Activated CD8-positive, alpha-beta memory T cell treated with anti-CD3 and anti-CD28 coated beads, Interleukin-2, amount 50 U/mL, for 24 hours (primary cell): ENCODE results near the gene TRH.

Source experiments
- DNase-seq: peaks from one replicate; pipeline ENCODE4 v3.0.0-alpha.2; 2020; ENCODE audit errors: extremely low read depth

TRH gene, protein sequence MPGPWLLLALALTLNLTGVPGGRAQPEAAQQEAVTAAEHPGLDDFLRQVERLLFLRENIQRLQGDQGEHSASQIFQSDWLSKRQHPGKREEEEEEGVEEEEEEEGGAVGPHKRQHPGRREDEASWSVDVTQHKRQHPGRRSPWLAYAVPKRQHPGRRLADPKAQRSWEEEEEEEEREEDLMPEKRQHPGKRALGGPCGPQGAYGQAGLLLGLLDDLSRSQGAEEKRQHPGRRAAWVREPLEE

DNA sequence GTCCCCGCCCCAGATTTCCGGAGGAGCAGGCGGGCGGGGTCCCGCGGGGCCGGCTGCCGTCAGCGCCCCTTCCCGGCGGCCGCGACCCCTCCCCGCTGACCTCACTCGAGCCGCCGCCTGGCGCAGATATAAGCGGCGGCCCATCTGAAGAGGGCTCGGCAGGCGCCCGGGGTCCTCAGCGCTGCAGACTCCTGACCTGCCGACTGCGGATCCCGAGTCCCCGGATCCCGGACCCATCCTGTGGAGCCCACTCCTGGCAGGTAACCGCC lies at the start of gene TRH:
TRH (plus strand) TSS at position 157 of the 269 bp plus-strand sequence. CDS start 1,097 bp downstream, outside the sequence.
- no peak for DNase-seq

DNA sequence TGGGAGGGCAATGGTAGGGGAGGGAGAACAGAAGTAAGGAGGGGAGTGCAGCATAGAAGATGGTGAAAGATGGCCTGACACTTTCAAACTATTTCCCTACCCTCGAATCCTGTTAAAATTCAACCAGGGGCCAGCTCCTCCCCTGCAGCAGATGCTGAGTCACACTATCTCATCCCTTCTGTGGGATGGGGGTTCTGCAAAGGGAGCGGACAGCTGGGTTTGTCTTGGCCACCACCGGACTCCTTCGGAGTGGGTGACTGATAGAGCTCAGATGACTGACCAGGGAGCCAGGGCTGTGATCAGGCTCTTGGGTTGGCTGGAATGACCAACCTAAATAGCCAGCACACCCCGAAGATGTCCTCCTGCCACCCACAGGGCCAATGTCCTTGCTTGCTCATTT lies 47.4 kb upstream of the TRH start:
- no peak for DNase-seq

DNA sequence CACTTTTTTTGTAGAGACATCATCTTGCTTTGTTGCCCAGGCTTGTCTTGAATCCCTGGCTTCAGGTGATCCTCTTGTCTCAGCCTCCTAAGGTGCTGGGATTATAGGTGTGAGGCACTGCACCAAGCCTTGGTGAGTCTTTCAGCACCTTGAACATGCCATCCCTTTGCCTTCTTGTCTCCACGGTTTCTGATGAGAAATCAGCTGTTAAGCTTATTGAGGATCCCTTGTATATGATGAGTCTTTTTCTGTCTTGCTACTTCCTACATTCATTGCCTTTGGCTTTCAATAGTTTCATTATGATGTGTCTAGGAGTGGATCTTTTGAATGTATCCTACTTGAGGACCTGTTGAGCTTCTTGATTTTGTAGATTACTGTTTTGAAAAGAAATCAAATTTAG lies 45.1 kb upstream of the TRH start:
- no peak for DNase-seq

DNA sequence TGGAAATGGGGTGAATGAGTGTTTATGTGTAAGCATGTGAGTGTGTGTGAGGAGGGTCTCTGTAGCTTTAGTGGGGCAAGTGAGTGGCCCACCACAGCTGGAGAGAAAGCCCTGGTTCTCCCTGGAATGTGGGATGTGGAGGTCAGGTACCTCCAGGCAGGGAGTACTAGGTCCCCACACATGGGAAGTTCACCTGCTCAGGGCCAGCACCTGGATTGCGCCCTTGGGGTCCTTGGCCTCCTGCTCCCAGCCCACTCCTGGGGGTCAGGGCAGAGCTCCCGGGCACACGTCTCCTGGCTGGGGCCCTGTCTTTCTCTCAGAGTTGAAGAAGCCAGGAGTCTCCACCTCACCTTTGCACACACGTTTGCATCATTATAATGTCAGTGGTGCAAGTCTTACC lies 41.0 kb upstream of the TRH start:
- DNase-seq, result no peak

DNA sequence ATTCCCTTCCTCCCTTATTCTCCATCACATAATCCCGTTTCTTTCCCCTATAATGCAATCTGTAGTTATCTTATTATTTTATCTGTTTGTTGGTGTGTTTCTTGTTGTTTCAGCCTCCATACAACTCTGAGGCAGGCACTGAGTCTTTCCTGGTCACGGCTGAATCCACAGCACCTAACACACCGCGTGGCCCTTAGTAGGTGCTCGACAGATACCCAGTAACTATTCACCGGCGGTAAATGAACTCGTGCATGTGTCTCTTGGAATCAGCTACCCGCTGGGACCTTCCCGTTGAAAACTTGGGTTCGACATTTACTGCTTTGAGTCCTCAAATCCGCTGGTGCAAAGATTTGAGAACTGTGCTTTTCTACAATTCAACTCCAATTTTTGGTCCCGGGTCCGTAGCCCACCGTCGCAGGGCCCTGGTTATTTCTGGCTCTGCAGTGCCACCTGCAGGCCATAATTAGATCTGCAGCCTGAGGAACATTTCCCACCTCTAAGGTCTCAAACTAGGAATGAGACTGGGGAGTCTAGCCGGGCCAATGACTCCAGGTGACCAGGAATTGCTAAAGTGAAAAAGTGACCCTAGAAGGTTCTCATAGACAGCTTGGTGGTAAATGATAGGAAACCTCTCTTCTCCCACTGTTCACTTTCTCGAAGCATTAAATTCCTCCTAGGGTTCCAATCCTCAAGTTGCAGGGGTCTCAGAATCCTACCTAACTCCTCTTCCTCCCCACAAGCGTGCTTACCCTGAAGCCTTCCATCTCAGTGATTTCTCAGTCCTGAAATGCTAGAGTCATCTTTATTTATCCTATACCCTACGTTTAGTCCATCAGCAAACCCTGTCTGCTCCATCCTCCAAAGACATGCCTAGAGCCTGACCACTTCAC lies 40.0 kb upstream of the TRH start:
- no peak for DNase-seq

DNA sequence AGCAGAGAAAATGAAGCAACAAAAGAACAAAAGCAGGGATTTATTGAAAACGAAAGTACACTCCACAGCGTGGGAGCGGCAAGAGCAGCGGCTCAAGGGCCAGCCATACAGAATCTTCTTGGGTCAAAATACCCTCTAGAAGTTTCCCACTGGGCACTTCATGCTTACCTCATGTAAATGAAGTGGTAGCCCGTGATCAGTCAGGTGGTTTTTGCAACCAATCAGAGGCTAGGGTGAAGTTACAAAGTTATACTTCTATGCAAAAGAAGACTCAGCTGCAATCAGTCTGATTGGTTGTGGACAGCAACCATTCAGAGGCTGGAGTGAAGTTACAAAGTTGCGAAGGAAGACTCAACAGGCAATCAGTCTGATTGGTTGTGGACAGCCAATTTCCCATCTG lies 37.8 kb upstream of the TRH start:
- DNase-seq, result no peak

DNA sequence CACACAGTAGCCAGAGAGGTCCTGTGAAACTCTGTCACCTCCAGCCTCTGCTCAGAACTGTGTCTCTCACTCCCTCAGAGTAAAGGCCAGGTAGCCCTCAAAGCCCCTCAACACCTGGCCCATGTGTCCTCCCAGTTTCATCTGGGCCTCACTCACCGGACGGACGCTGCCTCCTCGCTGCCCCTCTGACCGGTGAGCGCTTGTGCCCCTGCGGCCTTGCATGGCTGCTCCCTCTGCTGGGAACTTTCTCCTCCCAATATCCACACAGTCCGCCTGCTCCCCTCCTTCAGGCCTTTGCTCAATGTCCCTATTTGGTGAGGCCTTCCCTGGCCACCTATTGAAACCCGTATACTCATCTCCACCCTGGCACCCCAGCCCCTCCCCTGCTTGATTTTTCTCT lies 36.8 kb upstream of the TRH start:
- DNase-seq, result no peak

DNA sequence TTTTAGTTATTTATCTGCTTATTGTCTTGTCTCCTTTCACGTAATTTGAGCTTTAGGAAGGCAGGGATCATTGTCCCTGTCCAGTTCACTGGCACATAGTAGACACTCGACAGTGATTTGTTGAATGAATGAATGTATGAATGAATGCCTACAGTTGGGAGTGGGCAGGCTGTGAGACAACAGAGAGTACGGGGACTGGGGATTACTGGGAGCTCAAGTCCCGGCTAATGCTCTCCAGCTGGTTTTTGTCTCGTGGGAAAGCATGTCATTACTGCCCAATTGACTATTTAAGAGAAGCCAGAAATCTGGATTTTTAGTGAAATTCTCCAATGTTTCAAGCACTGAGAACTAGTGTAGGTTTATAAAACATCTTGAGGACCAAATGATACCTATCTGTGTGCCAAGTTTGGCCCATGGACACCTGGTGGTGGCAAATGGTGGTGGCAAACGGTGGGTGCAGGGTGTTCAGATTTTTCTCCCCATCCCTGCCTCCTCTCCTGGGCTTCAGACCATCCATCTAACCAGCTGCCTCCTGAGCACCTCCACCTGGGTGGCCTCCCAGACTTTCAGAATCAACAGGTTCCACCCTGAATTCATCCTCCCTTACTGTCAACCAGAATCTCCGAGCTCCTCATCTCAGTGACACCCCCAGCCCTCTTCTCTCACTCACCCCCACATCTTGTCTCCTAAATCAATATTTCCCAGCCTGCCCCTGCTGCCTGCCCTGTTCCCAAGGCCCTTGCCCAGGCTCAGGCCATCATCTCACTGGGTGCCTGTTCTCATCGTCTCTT lies 36.2 kb upstream of the TRH start:
- DNase-seq, result no peak

DNA sequence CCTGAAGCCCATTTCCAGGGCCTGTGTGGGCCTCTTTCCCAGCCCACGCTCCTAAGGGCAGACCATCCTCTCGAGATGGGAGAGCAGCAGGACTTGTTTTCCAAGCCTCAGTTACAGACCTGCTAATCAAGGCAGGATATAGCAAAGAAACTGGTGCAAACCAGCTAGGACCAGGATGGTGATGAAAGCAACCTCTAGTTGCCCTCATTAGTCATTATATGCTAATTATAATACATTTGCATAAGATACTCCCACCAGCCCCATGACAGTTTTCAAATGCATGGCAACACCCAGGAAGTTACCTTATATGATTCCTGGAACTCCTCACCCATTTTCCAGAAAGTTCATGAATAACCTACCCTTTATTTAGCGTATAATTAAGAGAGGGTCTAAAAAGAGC lies 34.4 kb upstream of the TRH start:
- DNase-seq, result no peak

DNA sequence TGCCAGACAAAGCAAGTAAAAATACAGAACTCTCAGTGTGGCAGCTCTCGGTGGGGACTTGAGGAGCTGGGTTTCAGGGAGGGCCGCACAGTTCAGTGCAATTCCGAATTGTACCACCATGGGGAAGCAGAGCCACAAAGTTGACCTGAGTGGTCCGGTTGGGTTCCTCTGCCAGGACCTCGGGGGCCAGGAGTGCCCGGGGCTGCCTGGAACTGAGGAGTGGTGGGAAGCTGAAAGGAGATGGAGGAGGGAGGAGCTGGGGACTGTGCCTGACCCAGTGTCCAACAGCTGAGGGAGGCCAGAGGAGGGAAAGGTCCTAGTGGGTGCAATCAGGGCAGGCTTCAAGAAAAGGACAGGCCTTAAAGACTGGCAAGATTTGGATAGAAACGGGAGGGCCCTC lies 32.2 kb upstream of the TRH start:
- no peak for DNase-seq

DNA sequence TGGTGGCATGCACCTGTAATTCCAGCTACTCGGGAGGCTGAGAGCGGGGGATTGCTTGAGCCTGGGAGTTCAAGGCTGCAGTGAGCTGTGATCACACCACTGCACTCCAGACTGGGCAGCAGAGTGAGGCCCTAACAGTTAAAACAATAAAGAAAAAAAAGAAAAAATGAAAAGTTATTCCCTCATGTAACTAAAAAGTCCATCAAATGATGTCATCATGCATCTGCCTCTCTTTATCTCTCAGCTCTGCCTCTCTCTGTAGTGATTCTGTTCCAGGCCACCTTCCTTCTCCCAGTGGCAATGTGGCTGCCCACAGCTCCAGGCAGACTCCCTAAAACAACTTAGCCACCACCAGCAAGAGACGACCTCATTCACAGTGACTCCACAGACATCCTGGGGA lies 31.5 kb upstream of the TRH start:
- DNase-seq, result no peak

DNA sequence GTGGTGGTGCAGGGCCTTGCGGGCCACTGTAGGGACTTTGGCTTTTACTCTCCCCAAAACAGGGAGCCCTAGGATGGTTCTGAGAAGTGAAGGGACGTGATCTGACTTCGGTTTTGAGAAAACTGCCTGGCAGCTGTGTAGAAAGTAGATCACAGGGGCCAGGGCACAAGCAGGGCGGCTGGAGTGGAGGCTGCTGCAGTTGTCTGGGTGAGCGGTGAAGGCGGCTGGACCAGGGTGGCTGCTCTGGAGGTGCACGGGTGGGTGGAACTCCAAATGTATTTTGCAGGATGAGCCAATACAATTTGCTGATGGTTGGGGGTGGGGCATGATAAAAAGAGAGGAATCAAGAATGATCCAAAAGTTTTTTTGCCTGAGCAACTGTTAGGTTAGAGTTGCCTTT lies 29.8 kb upstream of the TRH start:
- no peak for DNase-seq

DNA sequence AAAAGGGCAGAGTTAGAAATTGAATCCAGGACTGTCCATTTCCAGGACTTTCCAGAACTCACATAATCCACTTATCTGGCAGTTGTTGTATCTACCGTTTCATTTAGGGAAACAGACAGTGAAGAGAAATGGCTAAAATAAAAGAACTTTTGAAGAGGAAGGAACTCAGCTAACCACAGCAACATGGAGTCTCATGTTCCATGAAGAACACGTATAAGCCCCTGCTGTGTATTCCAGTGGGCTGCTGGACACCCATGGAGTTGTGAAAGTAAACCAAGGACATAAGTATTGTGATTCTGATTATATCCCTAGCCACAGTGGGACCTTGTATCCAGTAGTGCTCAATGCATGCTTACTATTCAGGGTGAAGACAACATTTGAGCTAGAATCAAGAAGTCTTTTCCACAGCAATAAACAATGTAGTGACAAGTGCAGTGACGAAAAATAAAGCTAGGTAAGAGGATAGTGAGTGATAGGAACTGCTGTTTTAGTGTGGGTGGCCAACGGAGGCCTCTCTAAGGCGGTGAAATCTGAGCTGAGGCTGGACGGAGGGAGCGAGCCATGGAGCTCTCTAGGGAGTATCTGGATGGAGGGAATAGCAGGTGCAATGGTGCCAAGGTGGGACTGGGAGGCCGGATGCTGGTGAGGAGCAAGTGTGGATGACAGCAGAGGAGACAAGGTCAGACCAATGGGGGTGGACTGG lies 26.8 kb upstream of the TRH start:
- DNase-seq, result no peak

DNA sequence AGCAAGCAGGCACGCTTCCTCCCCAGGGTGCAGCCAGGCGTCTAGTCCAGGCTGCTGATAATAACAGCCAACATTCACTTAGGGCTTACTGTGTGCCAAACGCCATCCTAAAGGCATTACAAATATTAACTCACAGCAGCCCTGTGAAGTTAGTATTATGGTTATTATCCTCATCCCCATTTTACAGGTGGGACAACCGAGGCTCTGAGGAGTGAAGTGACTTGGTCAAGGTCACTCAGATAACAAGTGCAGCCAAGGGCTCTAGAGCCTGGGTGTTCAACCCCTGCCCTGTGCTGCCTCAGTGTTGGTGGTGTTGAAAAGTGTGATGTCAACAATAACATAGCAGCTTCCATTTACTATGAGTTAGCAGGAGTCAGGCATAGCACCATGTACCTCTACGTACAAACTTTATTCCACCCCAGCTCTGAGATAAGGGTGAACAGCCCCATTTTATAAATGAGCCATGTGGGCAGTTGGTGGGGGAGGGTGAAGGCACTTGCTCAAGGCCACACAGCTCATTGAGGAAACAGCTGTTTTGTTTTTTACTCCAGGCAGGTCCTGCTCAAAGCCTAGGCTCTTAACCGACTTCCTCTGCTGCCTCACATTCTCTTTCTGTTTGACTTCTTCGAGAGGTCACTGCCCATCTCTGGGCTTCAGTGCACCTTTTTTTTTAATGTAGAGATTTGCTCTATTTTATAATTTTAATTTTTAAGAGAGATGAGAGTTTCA lies 24.0 kb upstream of the TRH start:
- DNase-seq, result no peak

DNA sequence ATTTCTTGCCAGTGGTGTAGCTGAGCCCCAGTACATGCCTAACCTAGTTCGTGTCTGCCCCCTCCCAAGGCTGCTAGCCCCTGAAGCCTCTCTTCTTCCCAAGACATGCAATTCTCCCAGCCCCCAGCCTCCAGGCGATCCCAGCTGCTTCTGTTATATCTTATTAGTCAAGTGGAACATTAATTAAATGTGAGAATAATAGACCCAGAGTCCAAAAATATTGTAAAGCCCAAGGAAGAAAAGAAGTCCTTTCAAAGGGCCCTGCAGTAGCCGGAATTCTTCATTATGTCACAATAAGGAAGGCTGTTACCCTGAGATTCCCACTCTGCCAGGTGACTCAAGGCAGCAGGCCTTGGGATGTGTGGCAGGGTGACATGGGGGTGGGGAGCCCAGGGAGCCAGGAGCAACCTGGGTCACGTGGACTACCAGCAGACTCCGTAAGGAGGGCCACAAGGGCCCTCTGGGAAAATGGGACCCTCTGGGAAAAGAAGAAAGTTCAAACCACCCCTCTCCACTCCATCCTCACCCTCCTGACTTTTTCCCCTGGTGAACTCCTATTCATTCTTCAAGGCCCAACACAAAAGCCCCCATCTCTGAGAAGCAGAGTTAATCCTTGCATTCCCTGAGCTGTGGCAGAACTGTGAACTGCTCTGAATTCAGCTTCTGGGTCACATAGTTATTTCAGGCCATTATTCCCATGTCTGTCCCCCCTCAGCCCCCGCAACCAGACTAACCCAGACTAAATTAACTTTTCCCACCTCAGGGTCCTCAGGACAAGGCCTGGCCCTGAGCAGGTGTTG lies 21.8 kb upstream of the TRH start:
- no peak for DNase-seq

DNA sequence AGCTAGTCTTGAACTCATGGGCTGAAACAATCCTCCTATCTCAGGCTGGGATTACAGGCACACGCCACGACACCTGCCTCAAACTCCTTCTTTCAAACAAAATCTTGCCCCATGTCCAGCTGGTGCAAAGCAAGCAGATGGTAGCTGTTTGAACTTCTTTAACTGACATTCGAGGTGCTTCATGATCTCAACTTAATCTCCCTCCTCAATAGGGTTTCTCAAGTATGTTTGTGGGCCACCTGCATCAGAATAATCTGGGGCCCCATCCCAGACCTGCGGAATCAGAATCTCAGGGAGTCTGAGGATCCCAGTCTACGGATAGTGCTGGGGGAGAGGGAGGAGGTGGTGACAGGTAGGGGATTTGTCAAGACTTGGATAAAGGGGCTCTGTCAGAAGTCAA lies 20.9 kb upstream of the TRH start:
- no peak for DNase-seq

DNA sequence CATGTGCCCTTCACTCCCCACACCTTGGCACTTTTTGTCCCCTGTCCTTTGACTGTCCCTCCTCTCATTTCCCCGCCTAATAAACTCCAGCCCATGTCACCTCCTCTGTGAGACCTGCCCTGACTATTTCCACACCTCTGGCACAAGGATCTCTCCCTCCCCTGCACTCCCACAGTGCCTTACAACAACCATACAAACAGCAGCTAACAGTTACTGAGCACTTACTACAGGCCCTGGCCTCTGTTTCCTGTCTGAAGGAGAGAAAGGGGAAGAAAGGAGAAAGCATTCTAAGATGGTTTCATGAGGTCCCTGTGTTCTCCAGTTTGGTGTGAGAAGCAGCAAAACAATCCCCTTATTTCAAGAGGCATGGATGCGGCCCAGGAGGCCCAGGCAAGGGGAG lies 20.0 kb upstream of the TRH start:
- DNase-seq, result no peak

DNA sequence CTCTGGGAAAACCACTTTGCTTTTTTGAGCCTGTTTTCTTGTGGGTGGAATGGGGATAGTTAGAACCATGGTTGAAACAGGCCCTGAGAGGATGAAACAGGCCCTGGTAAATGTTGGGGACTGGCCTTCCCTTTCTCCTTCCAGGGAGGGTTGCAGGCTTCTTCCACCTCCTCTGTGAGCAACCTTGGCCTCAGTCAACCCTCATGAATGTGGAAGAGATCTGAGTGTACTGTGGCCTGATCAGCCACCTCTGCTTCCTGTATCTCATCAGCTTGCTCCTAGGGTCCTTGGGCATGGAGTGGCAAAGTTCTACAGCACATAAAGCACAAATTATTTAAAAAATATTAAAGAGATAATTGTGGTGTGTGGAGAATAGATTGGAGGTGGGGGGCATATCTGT lies 17.6 kb upstream of the TRH start:
- no peak for DNase-seq

DNA sequence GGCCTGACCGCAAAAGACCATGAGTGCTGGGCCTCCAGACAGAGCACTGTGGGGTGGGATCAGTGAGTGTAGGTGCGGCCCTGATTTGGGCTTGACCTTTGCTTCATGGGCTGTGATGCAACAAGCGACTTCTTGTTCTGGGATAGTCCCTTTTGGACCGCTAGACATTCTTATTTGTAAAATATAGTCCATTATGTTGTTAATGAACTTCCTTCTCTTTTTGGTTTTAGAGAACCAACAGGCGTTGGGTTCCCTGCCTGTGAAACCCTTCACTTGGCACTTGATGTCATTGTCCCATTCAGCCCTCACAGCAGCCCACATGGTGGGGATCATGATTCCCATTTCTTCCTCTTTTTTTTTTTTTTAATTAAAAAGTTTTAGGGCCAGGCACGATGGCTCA lies 15.8 kb upstream of the TRH start:
- DNase-seq, result no peak

DNA sequence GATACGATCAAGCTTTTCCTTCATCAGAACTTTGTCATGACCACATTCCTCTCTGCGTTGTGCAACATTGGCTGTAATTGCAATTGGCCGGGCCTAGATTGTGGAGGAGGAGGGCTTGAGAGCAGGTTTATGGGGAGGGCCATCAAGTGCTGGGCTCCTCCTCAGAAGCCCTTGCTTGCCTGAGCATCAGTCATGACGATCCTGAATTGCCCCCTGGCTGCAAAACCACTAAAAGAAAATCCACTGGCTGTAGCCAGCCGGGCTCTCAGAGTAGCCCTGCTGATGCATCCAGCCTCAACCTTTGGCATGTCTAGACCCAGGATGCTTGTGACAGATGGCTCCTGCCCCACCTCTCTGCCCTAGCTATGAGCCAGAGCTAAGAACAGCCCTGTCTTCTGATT lies 13.4 kb upstream of the TRH start:
- DNase-seq, result no peak

DNA sequence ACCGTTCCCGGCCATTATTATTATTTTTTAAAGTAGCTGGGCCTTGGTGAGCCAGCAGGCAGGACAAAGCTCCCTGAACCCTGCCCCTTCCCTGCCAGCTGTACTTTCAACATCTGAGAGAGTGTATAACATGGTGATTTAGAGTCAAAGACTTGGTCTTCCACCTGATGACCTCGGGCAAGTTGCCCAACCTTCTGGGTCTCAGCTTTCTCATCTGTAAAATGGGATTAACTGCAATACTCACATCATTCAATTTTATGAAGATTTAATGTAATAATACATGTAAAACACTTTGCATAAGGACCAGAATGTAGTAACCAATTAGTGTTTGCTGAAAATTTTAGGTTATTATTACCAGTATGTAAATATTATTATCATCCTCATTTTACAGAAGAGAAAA lies 11.9 kb upstream of the TRH start:
- DNase-seq, result no peak
